HG02678 (cell line): Measurements from ENCODE around the gene EIF2S1.
"Not testable (repeated sequence)": the region's sequence is repeated elsewhere in the genome, so short reads cannot be mapped to it uniquely, and the experiment has no call there.

Experiments
- ATAC-seq: cut with Tn5 transposase; IDR thresholded peaks from one replicate; pipeline ENCODE4 v1.9.1; 2021; ENCODE audit warnings: mild to moderate bottlenecking, moderate library complexity; ENCODE audit not compliant: unreplicated experiment

EIF2S1 gene

GRCh38 chr14:67410313-67410712 lies 50.2 kb downstream of the EIF2S1 start:
- no peak for ATAC-seq

GRCh38 chr14:67411370-67411769 lies 51.2 kb downstream of the EIF2S1 start:
- no peak for ATAC-seq

- ATAC-seq = no peak
Observed at GRCh38 chr14:67411820-67412421, 51.8 kb downstream of the EIF2S1 start, which contains the start of gene PLEK2. Gene PLEK2, minus strand, starts transcription at chr14:67412165. Its CDS starts 106 bp downstream, at chr14:67412059.

GRCh38 chr14:67413806-67414769 lies 54.0 kb downstream of the EIF2S1 start:
- ATAC-seq = no peak

- not testable (repeated sequence) for ATAC-seq
Observed at GRCh38 chr14:67415610-67416009, 55.5 kb downstream of the EIF2S1 start.

- ATAC-seq = no peak
Observed at GRCh38 chr14:67416085-67416484, 56.0 kb downstream of the EIF2S1 start.

- ATAC-seq = no peak
Observed at GRCh38 chr14:67416810-67417209, 56.7 kb downstream of the EIF2S1 start.

GRCh38 chr14:67417633-67418032 lies 57.5 kb downstream of the EIF2S1 start:
- no peak for ATAC-seq

GRCh38 chr14:67418401-67419191 lies 58.5 kb downstream of the EIF2S1 start:
- no peak for ATAC-seq

- ATAC-seq = no peak
Observed at GRCh38 chr14:67420102-67420739, 60.1 kb downstream of the EIF2S1 start.

GRCh38 chr14:67421356-67422224 lies 61.5 kb downstream of the EIF2S1 start:
- ATAC-seq = no peak

GRCh38 chr14:67423424-67423823 lies 63.3 kb downstream of the EIF2S1 start:
- no peak for ATAC-seq

- ATAC-seq = no peak
Observed at GRCh38 chr14:67424539-67424938, 64.4 kb downstream of the EIF2S1 start.

GRCh38 chr14:67425608-67426007 lies 65.5 kb downstream of the EIF2S1 start:
- no peak for ATAC-seq

GRCh38 chr14:67426161-67426560 lies 66.0 kb downstream of the EIF2S1 start:
- ATAC-seq = no peak

- no peak for ATAC-seq
Observed at GRCh38 chr14:67426983-67427606, 67.0 kb downstream of the EIF2S1 start.

- no peak for ATAC-seq
Observed at GRCh38 chr14:67428501-67429031, 68.4 kb downstream of the EIF2S1 start.

GRCh38 chr14:67429510-67430205 lies 69.5 kb downstream of the EIF2S1 start:
- no peak for ATAC-seq
